ENCODE measurements around the gene ARF6. TPM values are rescaled to one million over a fixed set of nuclear protein-coding genes. Genes with fewer than 3 reads are reported as not detected.
A peak's percentile ranks its signal among the peaks of the same experiment; 100 is the strongest.
"Not testable (repeated sequence)": the region's sequence is repeated elsewhere in the genome, so short reads cannot be mapped to it uniquely, and the experiment has no call there.

ARF6 gene
- total and polyA plus RNA-seq, 5 donors from 2014 or later = 94.6 to 171 (median 152) TPM

DNA sequence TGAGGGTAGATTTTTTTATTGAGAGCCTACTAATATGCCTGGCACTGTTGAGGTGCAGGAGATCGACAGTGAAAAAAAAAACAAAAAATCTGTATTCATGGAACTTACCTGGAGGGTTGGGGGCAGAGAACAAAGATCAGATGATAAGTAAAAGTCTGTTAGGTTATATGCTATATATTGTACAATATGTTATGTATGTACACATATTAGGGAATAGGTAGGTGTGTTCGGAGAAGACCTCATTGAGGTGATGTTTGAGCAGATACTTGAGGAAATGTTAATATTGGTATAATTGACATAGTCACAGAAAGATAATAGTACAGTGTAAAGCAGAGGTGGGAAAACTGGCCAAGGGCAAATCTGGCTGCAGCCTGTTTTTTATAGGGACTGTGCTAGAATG lies 5.6 kb downstream of the ARF6 start:
- peaks cover 23 to 45% (median 42%) of the 10 kb centered on the region in 4 donors for H3K4me1 Mint-ChIP-seq
- peak overlapping the region; percentile 69 to 100 (median 82) for H3K4me3 Mint-ChIP-seq
- peaks cover 32% of the 10 kb centered on the region for H3K36me3 Mint-ChIP-seq
- Histone ChIP-seq H3K36me3 (ENCODE audit: control insufficient read depth, insufficient read depth, low read length) (peaks cover 11% of the 10 kb centered on the region), H3K27ac (ENCODE audit: insufficient read depth, low read length, poor library complexity, severe bottlenecking) (peak overlapping the region; percentile 98), H3K27me3 (ENCODE audit: control insufficient read depth, insufficient read depth, low read length) (no peaks in the 10 kb centered on the region), H3K4me3 (ENCODE audit: low read depth, low read length) (peak overlapping the region; percentile 90), H3K9me3 (ENCODE audit: control insufficient read depth in 2 of 2, low read length in 2 of 2) (no peaks in the 10 kb centered on the region), H3K4me1 (ENCODE audit: control insufficient read depth, insufficient read depth, low read length, poor library complexity, severe bottlenecking) (peaks cover 33% of the 10 kb centered on the region)
- no peaks in the 10 kb centered on the region for H3K27me3 Mint-ChIP-seq
- DNase-seq = no peak
- no peak for ATAC-seq (ENCODE audit: low read depth in 2 of 2)
- peak overlapping the region; percentile 73 to 84 (median 80) for H3K27ac Mint-ChIP-seq
- peaks cover 0 to 2% (median 0%) of the 10 kb centered on the region in 7 donors for H3K9me3 Mint-ChIP-seq

DNA sequence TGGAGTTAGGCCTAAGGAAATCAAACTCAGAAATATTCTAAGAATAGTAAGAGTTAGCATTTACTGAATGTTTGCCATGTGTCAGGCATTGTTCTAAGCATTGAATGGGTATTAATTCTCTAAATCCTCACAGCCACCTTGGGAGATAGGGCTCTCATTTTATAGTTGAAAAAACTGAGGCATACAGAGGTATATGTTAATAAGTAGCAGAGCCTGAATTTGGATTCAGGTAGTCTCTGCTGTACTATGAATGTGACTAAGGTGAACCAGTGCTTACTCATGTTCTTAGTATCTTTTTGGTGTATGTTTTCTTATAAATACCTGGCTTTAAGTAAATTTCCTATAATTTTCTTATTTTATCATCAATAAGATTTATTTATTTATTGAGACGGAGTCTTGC lies 8.1 kb downstream of the ARF6 start:
- Histone ChIP-seq H3K9me3 (ENCODE audit: control insufficient read depth in 2 of 2, low read length in 2 of 2) (no peaks in the 10 kb centered on the region), H3K36me3 (ENCODE audit: control insufficient read depth, insufficient read depth, low read length) (no peaks in the 10 kb centered on the region), H3K4me3 (ENCODE audit: low read depth, low read length) (no peak overlapping the region), H3K4me1 (ENCODE audit: control insufficient read depth, insufficient read depth, low read length, poor library complexity, severe bottlenecking) (peaks cover 33% of the 10 kb centered on the region), H3K27ac (ENCODE audit: insufficient read depth, low read length, poor library complexity, severe bottlenecking) (no peak overlapping the region), H3K27me3 (ENCODE audit: control insufficient read depth, insufficient read depth, low read length) (no peaks in the 10 kb centered on the region)
- Mint-ChIP-seq H3K9me3 (peaks cover 0 to 2% (median 0%) of the 10 kb centered on the region in 7 donors), H3K4me3 (no peak overlapping the region), H3K4me1 (peaks cover 23 to 43% (median 38%) of the 10 kb centered on the region in 4 donors), H3K27ac (no peak overlapping the region), H3K27me3 (no peaks in the 10 kb centered on the region), H3K36me3 (peaks cover 9% of the 10 kb centered on the region)
- DNase-seq = no peak
- ATAC-seq (ENCODE audit: low read depth in 2 of 2) = no peak

DNA sequence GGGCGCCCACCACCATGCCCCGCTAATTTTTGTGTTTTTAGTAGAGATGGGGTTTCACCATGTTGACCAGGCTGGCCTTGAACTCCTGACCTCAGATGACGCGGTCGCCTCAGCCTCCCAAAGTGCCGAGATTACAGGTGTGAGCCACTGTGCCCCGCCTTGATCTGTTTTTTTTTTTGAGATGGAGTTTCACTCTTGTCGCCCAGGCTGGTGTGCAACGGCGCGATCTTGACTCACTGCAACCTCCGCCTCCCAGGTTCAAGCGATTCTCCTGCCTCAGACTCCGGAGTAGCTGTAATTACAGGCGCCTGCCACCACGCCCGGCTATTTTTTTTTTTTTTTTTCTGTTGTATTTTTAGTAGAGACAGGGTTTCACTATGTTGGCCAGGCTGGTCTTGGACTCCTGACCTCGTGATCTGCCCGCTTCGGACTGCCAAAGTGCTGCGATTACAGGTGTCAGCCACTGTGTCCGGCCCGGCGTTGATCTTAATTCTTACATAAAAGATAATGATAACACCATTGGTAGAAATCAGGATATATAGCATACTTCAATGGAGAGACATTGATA lies 9.9 kb downstream of the ARF6 start:
- H3K9me3 Mint-ChIP-seq; DNase-seq; H3K36me3 ChIP-seq (ENCODE audit: control insufficient read depth, insufficient read depth, low read length); H3K27me3 ChIP-seq (ENCODE audit: control insufficient read depth, insufficient read depth, low read length); H3K27ac Mint-ChIP-seq; H3K9me3 ChIP-seq (ENCODE audit: control insufficient read depth in 2 of 2, low read length in 2 of 2); H3K27me3 Mint-ChIP-seq; H3K4me3 ChIP-seq (ENCODE audit: low read depth, low read length); H3K36me3 Mint-ChIP-seq; H3K27ac ChIP-seq (ENCODE audit: insufficient read depth, low read length, poor library complexity, severe bottlenecking); ATAC-seq (ENCODE audit: low read depth in 2 of 2): not testable (repeated sequence)
- H3K4me1 ChIP-seq (ENCODE audit: control insufficient read depth, insufficient read depth, low read length, poor library complexity, severe bottlenecking) = peaks cover 20% of the 10 kb centered on the region
- Mint-ChIP-seq H3K4me1 (peaks cover 27 to 41% (median 35%) of the 10 kb centered on the region in 4 donors), H3K4me3 (peak overlapping the region in 1 of 4 donors; percentile 51)

DNA sequence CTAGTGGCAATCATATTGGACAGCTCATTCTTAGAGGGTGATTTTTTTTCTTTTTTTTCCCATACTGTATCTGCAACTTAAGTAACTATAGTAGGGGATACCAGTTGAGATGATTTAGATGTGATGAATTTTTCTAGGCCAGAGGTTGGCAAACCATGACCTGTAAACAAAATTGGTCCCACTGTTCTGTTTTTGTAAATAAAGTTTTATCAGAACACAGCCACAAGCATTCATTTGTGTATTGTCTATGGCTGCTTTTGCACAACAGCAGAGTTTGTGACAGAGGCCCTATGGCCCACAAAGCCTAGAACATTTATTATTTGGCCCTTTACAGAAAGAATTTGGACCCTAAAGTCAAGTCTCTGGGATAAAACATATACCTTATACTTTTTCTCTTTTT lies 11.4 kb downstream of the ARF6 start:
- Mint-ChIP-seq H3K27ac (no peak overlapping the region), H3K27me3 (no peaks in the 10 kb centered on the region), H3K4me1 (peaks cover 20 to 34% (median 23%) of the 10 kb centered on the region in 4 donors), H3K36me3 (peaks cover 4% of the 10 kb centered on the region), H3K9me3 (peaks cover 0 to 2% (median 0%) of the 10 kb centered on the region in 7 donors), H3K4me3 (no peak overlapping the region)
- Histone ChIP-seq H3K4me3 (ENCODE audit: low read depth, low read length) (no peak overlapping the region), H3K9me3 (ENCODE audit: control insufficient read depth in 2 of 2, low read length in 2 of 2) (no peaks in the 10 kb centered on the region), H3K27ac (ENCODE audit: insufficient read depth, low read length, poor library complexity, severe bottlenecking) (no peak overlapping the region), H3K27me3 (ENCODE audit: control insufficient read depth, insufficient read depth, low read length) (no peaks in the 10 kb centered on the region), H3K36me3 (ENCODE audit: control insufficient read depth, insufficient read depth, low read length) (no peaks in the 10 kb centered on the region), H3K4me1 (ENCODE audit: control insufficient read depth, insufficient read depth, low read length, poor library complexity, severe bottlenecking) (peaks cover 9% of the 10 kb centered on the region)
- ATAC-seq (ENCODE audit: low read depth in 2 of 2) (no peak), DNase-seq (no peak)

DNA sequence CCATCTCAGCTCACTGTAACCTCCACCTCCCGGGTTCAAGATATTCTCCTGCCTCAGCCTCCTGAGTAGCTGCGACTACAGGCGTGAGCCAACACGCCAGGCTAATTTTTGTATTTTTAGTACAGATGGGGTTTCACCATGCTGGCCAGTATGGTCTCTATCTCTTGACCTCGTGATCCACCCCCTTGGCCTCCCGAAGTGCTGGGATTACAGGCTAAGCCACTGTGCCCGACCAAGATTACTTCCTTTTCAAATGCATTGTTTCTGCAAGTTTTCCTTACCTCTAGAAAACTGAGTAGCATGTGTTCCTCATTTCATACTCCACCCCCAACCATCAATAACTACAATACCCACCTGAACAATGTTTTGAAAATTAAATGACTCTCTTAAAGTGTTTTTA lies 13.1 kb downstream of the ARF6 start:
- H3K9me3 Mint-ChIP-seq = peaks cover 0 to 2% (median 0%) of the 10 kb centered on the region in 7 donors
- peaks cover 15 to 26% (median 18%) of the 10 kb centered on the region in 4 donors for H3K4me1 Mint-ChIP-seq
- Histone ChIP-seq H3K27ac (ENCODE audit: insufficient read depth, low read length, poor library complexity, severe bottlenecking) (no peak overlapping the region), H3K4me3 (ENCODE audit: low read depth, low read length) (no peak overlapping the region), H3K9me3 (ENCODE audit: control insufficient read depth in 2 of 2, low read length in 2 of 2) (no peaks in the 10 kb centered on the region), H3K27me3 (ENCODE audit: control insufficient read depth, insufficient read depth, low read length) (no peaks in the 10 kb centered on the region), H3K4me1 (ENCODE audit: control insufficient read depth, insufficient read depth, low read length, poor library complexity, severe bottlenecking) (no peaks in the 10 kb centered on the region), H3K36me3 (ENCODE audit: control insufficient read depth, insufficient read depth, low read length) (no peaks in the 10 kb centered on the region)
- peak overlapping the region in 1 of 4 donors; percentile 33 for H3K4me3 Mint-ChIP-seq
- no peak for ATAC-seq (ENCODE audit: low read depth in 2 of 2)
- H3K27me3 Mint-ChIP-seq = no peaks in the 10 kb centered on the region
- peak overlapping the region in 1 of 3 donors; percentile 66 for H3K27ac Mint-ChIP-seq
- DNase-seq = no peak
- H3K36me3 Mint-ChIP-seq = peaks cover 4% of the 10 kb centered on the region

DNA sequence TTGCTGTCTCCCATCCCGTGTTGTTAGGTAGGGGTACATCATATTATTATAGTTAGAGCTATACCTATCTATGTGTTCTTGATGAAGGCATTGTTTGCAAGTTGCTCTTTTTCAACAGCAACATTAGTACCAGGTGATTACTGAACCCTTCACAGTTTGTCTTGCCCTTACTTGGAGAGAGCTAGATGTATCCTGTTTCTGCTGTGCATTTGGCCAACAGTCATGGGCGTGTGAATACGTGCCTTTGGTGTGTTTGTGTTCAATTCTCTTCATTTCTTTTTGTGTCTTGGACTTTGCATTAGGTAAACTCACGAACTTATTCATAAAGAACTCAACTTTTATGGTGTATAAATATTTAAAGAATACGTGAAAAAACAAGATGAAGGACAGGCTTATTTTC lies 14.3 kb downstream of the ARF6 start:
- Mint-ChIP-seq H3K36me3 (peaks cover 2% of the 10 kb centered on the region), H3K4me1 (peaks cover 13 to 26% (median 21%) of the 10 kb centered on the region in 4 donors), H3K27ac (peak overlapping the region in 1 of 3 donors; percentile 28), H3K27me3 (no peaks in the 10 kb centered on the region), H3K9me3 (peaks cover 0 to 1% (median 0%) of the 10 kb centered on the region in 7 donors), H3K4me3 (no peak overlapping the region)
- H3K27ac ChIP-seq (ENCODE audit: insufficient read depth, low read length, poor library complexity, severe bottlenecking) = no peak overlapping the region
- no peak overlapping the region for H3K4me3 ChIP-seq (ENCODE audit: low read depth, low read length)
- no peaks in the 10 kb centered on the region for H3K9me3 ChIP-seq (ENCODE audit: control insufficient read depth in 2 of 2, low read length in 2 of 2)
- DNase-seq (peak in 1 of 3 donors; percentile 26), ATAC-seq (ENCODE audit: low read depth in 2 of 2) (no peak)
- no peaks in the 10 kb centered on the region for H3K4me1 ChIP-seq (ENCODE audit: control insufficient read depth, insufficient read depth, low read length, poor library complexity, severe bottlenecking)
- no peaks in the 10 kb centered on the region for H3K36me3 ChIP-seq (ENCODE audit: control insufficient read depth, insufficient read depth, low read length)
- no peaks in the 10 kb centered on the region for H3K27me3 ChIP-seq (ENCODE audit: control insufficient read depth, insufficient read depth, low read length)

DNA sequence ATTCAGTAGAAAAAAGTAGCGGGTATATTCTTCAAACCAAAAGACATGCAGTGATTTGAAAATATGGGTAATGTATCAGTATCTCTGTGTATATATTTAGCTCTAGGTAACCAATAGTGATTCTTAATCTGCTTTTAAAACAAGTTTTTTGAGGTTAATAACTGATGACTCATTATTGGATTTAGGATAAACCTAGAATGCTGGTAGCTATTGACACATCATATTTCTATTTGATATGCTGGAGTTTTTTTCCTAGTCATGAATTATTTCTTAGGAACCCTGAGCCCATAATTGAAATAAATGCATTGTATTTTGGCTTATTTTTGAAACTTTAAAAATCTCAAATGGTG lies 15.5 kb downstream of the ARF6 start:
- H3K9me3 ChIP-seq (ENCODE audit: control insufficient read depth in 2 of 2, low read length in 2 of 2) = no peaks in the 10 kb centered on the region
- H3K4me3 ChIP-seq (ENCODE audit: low read depth, low read length) = no peak overlapping the region
- H3K27ac ChIP-seq (ENCODE audit: insufficient read depth, low read length, poor library complexity, severe bottlenecking) = no peak overlapping the region
- DNase-seq = no peak
- Mint-ChIP-seq H3K27ac (no peak overlapping the region), H3K4me1 (peaks cover 12 to 25% (median 19%) of the 10 kb centered on the region in 4 donors), H3K27me3 (no peaks in the 10 kb centered on the region), H3K4me3 (no peak overlapping the region), H3K36me3 (no peaks in the 10 kb centered on the region), H3K9me3 (no peaks in the 10 kb centered on the region)
- no peaks in the 10 kb centered on the region for H3K36me3 ChIP-seq (ENCODE audit: control insufficient read depth, insufficient read depth, low read length)
- ATAC-seq (ENCODE audit: low read depth in 2 of 2) = no peak
- H3K27me3 ChIP-seq (ENCODE audit: control insufficient read depth, insufficient read depth, low read length) = no peaks in the 10 kb centered on the region
- H3K4me1 ChIP-seq (ENCODE audit: control insufficient read depth, insufficient read depth, low read length, poor library complexity, severe bottlenecking) = no peaks in the 10 kb centered on the region

DNA sequence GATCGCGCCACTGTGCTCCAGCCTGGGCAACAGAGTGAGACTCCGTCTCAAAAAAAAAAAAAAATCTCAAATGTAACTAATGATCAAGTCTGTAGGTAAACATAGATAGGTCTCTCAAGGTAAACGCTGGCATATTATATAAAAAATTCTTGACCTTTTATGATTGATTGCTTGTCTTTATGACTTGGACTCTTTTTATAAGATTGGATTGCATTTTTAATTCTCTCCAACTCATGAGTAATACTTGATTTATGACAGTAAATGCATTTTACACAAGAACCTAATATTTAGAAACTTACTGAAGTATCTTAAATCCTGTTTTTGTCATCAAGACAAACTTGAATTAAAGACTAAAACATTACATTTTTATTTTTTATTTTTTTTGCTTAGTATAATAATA lies 16.1 kb downstream of the ARF6 start:
- Mint-ChIP-seq H3K4me1 (peaks cover 12 to 25% (median 18%) of the 10 kb centered on the region in 4 donors), H3K27me3 (no peaks in the 10 kb centered on the region), H3K9me3 (no peaks in the 10 kb centered on the region), H3K36me3 (no peaks in the 10 kb centered on the region), H3K27ac (no peak overlapping the region), H3K4me3 (no peak overlapping the region)
- ATAC-seq (ENCODE audit: low read depth in 2 of 2) = no peak
- Histone ChIP-seq H3K9me3 (ENCODE audit: control insufficient read depth in 2 of 2, low read length in 2 of 2) (no peaks in the 10 kb centered on the region), H3K27ac (ENCODE audit: insufficient read depth, low read length, poor library complexity, severe bottlenecking) (no peak overlapping the region), H3K36me3 (ENCODE audit: control insufficient read depth, insufficient read depth, low read length) (no peaks in the 10 kb centered on the region), H3K4me1 (ENCODE audit: control insufficient read depth, insufficient read depth, low read length, poor library complexity, severe bottlenecking) (no peaks in the 10 kb centered on the region), H3K4me3 (ENCODE audit: low read depth, low read length) (no peak overlapping the region), H3K27me3 (ENCODE audit: control insufficient read depth, insufficient read depth, low read length) (no peaks in the 10 kb centered on the region)
- DNase-seq = no peak
